Activated naive CD8-positive, alpha-beta T cell treated with anti-CD3 and anti-CD28 coated beads, Interleukin-2, amount 10 ng/mL, durations not matched to agents 7 days and 5 days (primary cell): Measurements from ENCODE around the gene RPGRIP1. TPM values are rescaled to one million over a fixed set of nuclear protein-coding genes. Genes with fewer than 3 reads are reported as not detected.
"Not testable (repeated sequence)": the region's sequence is repeated elsewhere in the genome, so short reads cannot be mapped to it uniquely, and the experiment has no call there.

Experiments
- ATAC-seq: fragments of 150-1000 bp; cut with Tn5 transposase; one replicate; pipeline ENCODE4 v1.10.0; 2021; ENCODE audit warnings: low read depth, moderate library complexity
- POLR2A ChIA-PET: fragments of 350-600 bp; sonication (Branson Sonifier 250); formaldehyde crosslinking; loops from one replicate; lab custom pipeline; 2021; ENCODE audit warnings: antibody characterized with exemption; lab: Charles Lee
- DNase-seq: peaks from one replicate; pipeline ENCODE4 v3.0.0; 2021
- H3K27ac Mint-ChIP-seq: one replicate; pipeline ENCODE4 v1.8.0; 2022; ENCODE audit warnings: mild to moderate bottlenecking, mixed read lengths
- H3K27me3 Mint-ChIP-seq: one replicate; pipeline ENCODE4 v1.8.0; 2022; ENCODE audit warnings: mild to moderate bottlenecking, moderate library complexity, mixed read lengths
- H3K36me3 Mint-ChIP-seq: one replicate; pipeline ENCODE4 v1.8.0; 2021; ENCODE audit warnings: mild to moderate bottlenecking, mixed read lengths
- H3K4me1 Mint-ChIP-seq: one replicate; pipeline ENCODE4 v1.8.0; 2021; ENCODE audit warnings: mixed read lengths
- H3K4me3 Mint-ChIP-seq: one replicate; pipeline ENCODE4 v1.8.0; 2022; ENCODE audit warnings: mild to moderate bottlenecking, moderate library complexity, mixed read lengths
- H3K9me3 Mint-ChIP-seq: one replicate; pipeline ENCODE4 v1.8.0; 2021; ENCODE audit warnings: mixed read lengths
- total RNA-seq, 2 experiments: library from RNA; stranded (reverse); gene quantifications; one replicate each; pipeline ENCODE4 v1.2.3, GENCODE V29; 2021

The RPGRIP1 gene
- total RNA-seq, 2 experiments from 2014 or later, result not detected

GRCh38 chr14:21251215-21251614 lies 28.7 kb upstream of the RPGRIP1 start:
- H3K27me3 Mint-ChIP-seq, result no peaks in the 10 kb centered on the region
- ATAC-seq, result no peak
- H3K9me3 Mint-ChIP-seq, result no peaks in the 10 kb centered on the region
- peaks cover 26% of the 10 kb centered on the region for H3K4me1 Mint-ChIP-seq
- POLR2A ChIA-PET, result interaction anchor here (0.6 kb wide), 1 partner anchor 66 kb away, joined by 5 read pairs; no protein-coding TSS in a partner anchor
- H3K27ac Mint-ChIP-seq, result no peak overlapping the region
- DNase-seq, result no peak
- no peak overlapping the region for H3K4me3 Mint-ChIP-seq
- H3K36me3 Mint-ChIP-seq, result peaks cover 51% of the 10 kb centered on the region

- Mint-ChIP-seq H3K27me3 (no peaks in the 10 kb centered on the region), H3K27ac (no peak overlapping the region), H3K4me1 (peaks cover 29% of the 10 kb centered on the region), H3K4me3 (no peak overlapping the region), H3K9me3 (no peaks in the 10 kb centered on the region), H3K36me3 (peaks cover 52% of the 10 kb centered on the region)
- ATAC-seq, result no peak
- DNase-seq, result no peak
- POLR2A ChIA-PET, result no interaction called here
These were observed 27.7 kb upstream of the RPGRIP1 start for GRCh38 chr14:21252149-21252548.

- peaks cover 51% of the 10 kb centered on the region for H3K36me3 Mint-ChIP-seq
- peak overlapping the region; percentile 13 for H3K4me3 Mint-ChIP-seq
- no peaks in the 10 kb centered on the region for H3K9me3 Mint-ChIP-seq
These were observed 24.3 kb upstream of the RPGRIP1 start for GRCh38 chr14:21255385-21256101.

GRCh38 chr14:21256102-21256447 lies 23.8 kb upstream of the RPGRIP1 start:
- H3K27me3 Mint-ChIP-seq, ATAC-seq, DNase-seq, H3K9me3 Mint-ChIP-seq: not testable (repeated sequence)
- POLR2A ChIA-PET, result interaction anchor here (0.9 to 3.4 kb wide), 4 partner anchors 9 to 17 kb away, joined by 3 to 17 read pairs (median 4); no protein-coding TSS in a partner anchor
- H3K27ac Mint-ChIP-seq, result peak overlapping the region; percentile 47
- H3K4me3 Mint-ChIP-seq, result peak overlapping the region; percentile 13
- peaks cover 48% of the 10 kb centered on the region for H3K36me3 Mint-ChIP-seq
- peaks cover 45% of the 10 kb centered on the region for H3K4me1 Mint-ChIP-seq

More at GRCh38 chr14:21255385-21256101, 24.3 kb upstream of the RPGRIP1 start:
- ATAC-seq, result no peak
- POLR2A ChIA-PET, result interaction anchor here (0.6 to 3.4 kb wide), 6 partner anchors 10 to 1272 kb away, joined by 3 to 17 read pairs (median 4); partner anchors contain the start of gene HNRNPC
- peaks cover 48% of the 10 kb centered on the region for H3K4me1 Mint-ChIP-seq
- H3K27me3 Mint-ChIP-seq, result no peaks in the 10 kb centered on the region
- DNase-seq, result no peak
- peak overlapping the region; percentile 47 for H3K27ac Mint-ChIP-seq

GRCh38 chr14:21256539-21257393 lies 23.1 kb upstream of the RPGRIP1 start:
- Mint-ChIP-seq H3K4me3 (peak overlapping the region; percentile 53), H3K27me3 (no peaks in the 10 kb centered on the region), H3K4me1 (peaks cover 50% of the 10 kb centered on the region), H3K27ac (peak overlapping the region; percentile 10), H3K9me3 (no peaks in the 10 kb centered on the region), H3K36me3 (peaks cover 47% of the 10 kb centered on the region)
- DNase-seq (no peak), ATAC-seq (no peak)
- POLR2A ChIA-PET, result interaction anchor here (0.9 to 3.4 kb wide), 4 partner anchors 8 to 18 kb away, joined by 3 to 17 read pairs (median 4); no protein-coding TSS in a partner anchor

- Mint-ChIP-seq H3K27ac (peak overlapping the region; percentile 10), H3K4me1 (peaks cover 55% of the 10 kb centered on the region), H3K36me3 (peaks cover 47% of the 10 kb centered on the region), H3K9me3 (no peaks in the 10 kb centered on the region), H3K4me3 (peak overlapping the region; percentile 53), H3K27me3 (no peaks in the 10 kb centered on the region)
- POLR2A ChIA-PET, result interaction anchor here (0.7 to 1.7 kb wide), 3 partner anchors 10 to 71 kb away, joined by 3 to 5 read pairs (median 3); no protein-coding TSS in a partner anchor
- no peak for ATAC-seq
- DNase-seq, result no peak
These were observed 22.4 kb upstream of the RPGRIP1 start for GRCh38 chr14:21257394-21257909.

GRCh38 chr14:21258005-21258888 lies 21.6 kb upstream of the RPGRIP1 start:
- H3K4me1 Mint-ChIP-seq, result peaks cover 59% of the 10 kb centered on the region
- DNase-seq, result no peak
- H3K9me3 Mint-ChIP-seq, result no peaks in the 10 kb centered on the region
- no peak overlapping the region for H3K27ac Mint-ChIP-seq
- ATAC-seq, result no peak
- H3K36me3 Mint-ChIP-seq, result peaks cover 48% of the 10 kb centered on the region
- no peaks in the 10 kb centered on the region for H3K27me3 Mint-ChIP-seq
- POLR2A ChIA-PET, result interaction anchor here (0.7 kb wide), 2 partner anchors 28 to 71 kb away, joined by 3 read pairs; no protein-coding TSS in a partner anchor
- H3K4me3 Mint-ChIP-seq, result peak overlapping the region; percentile 46

- no peak for ATAC-seq
- H3K4me3 Mint-ChIP-seq, result peak overlapping the region; percentile 31
- no peaks in the 10 kb centered on the region for H3K9me3 Mint-ChIP-seq
- peaks cover 54% of the 10 kb centered on the region for H3K36me3 Mint-ChIP-seq
- H3K27me3 Mint-ChIP-seq, result no peaks in the 10 kb centered on the region
- H3K4me1 Mint-ChIP-seq, result peaks cover 65% of the 10 kb centered on the region
- POLR2A ChIA-PET, result interaction anchor here (0.5 to 0.7 kb wide), 2 partner anchors 28 to 61 kb away, joined by 3 to 7 read pairs; no protein-coding TSS in a partner anchor
- H3K27ac Mint-ChIP-seq, result no peak overlapping the region
- no peak for DNase-seq
These were observed 20.7 kb upstream of the RPGRIP1 start for GRCh38 chr14:21258889-21259787.

- ATAC-seq, result no peak
- POLR2A ChIA-PET, result interaction anchor here (0.8 kb wide), 1 partner anchor 30 kb away, joined by 3 read pairs; no protein-coding TSS in a partner anchor
- peaks cover 60% of the 10 kb centered on the region for H3K36me3 Mint-ChIP-seq
- no peak overlapping the region for H3K27ac Mint-ChIP-seq
- peak overlapping the region; percentile 0 for H3K4me3 Mint-ChIP-seq
- H3K27me3 Mint-ChIP-seq, result no peaks in the 10 kb centered on the region
- no peak for DNase-seq
- H3K9me3 Mint-ChIP-seq, result no peaks in the 10 kb centered on the region
- peaks cover 76% of the 10 kb centered on the region for H3K4me1 Mint-ChIP-seq
These were observed 18.1 kb upstream of the RPGRIP1 start for GRCh38 chr14:21261824-21262223.

- peaks cover 75% of the 10 kb centered on the region for H3K4me1 Mint-ChIP-seq
- peak overlapping the region; percentile 61 for H3K4me3 Mint-ChIP-seq
- H3K27ac Mint-ChIP-seq, result peak overlapping the region; percentile 71
- ATAC-seq (no peak), DNase-seq (no peak)
- no peaks in the 10 kb centered on the region for H3K27me3 Mint-ChIP-seq
- H3K9me3 Mint-ChIP-seq, result no peaks in the 10 kb centered on the region
- peaks cover 60% of the 10 kb centered on the region for H3K36me3 Mint-ChIP-seq
- POLR2A ChIA-PET, result no interaction called here
These were observed 17.5 kb upstream of the RPGRIP1 start for GRCh38 chr14:21262410-21262809.

- Mint-ChIP-seq H3K4me1 (peaks cover 73% of the 10 kb centered on the region), H3K36me3 (peaks cover 62% of the 10 kb centered on the region), H3K27ac (peak overlapping the region; percentile 81), H3K4me3 (peak overlapping the region; percentile 99), H3K9me3 (no peaks in the 10 kb centered on the region), H3K27me3 (no peaks in the 10 kb centered on the region)
- DNase-seq (no peak), ATAC-seq (no peak)
- POLR2A ChIA-PET, result no interaction called here
These were observed 16.4 kb upstream of the RPGRIP1 start for GRCh38 chr14:21263284-21264024.
